ENCODE data around the gene TMEM255B. TPM values are rescaled to one million over a fixed set of nuclear protein-coding genes. Genes with fewer than 3 reads are reported as not detected.

TMEM255B gene
- total RNA-seq, 1 experiment from 2014 or later = 4.7 TPM

DNA sequence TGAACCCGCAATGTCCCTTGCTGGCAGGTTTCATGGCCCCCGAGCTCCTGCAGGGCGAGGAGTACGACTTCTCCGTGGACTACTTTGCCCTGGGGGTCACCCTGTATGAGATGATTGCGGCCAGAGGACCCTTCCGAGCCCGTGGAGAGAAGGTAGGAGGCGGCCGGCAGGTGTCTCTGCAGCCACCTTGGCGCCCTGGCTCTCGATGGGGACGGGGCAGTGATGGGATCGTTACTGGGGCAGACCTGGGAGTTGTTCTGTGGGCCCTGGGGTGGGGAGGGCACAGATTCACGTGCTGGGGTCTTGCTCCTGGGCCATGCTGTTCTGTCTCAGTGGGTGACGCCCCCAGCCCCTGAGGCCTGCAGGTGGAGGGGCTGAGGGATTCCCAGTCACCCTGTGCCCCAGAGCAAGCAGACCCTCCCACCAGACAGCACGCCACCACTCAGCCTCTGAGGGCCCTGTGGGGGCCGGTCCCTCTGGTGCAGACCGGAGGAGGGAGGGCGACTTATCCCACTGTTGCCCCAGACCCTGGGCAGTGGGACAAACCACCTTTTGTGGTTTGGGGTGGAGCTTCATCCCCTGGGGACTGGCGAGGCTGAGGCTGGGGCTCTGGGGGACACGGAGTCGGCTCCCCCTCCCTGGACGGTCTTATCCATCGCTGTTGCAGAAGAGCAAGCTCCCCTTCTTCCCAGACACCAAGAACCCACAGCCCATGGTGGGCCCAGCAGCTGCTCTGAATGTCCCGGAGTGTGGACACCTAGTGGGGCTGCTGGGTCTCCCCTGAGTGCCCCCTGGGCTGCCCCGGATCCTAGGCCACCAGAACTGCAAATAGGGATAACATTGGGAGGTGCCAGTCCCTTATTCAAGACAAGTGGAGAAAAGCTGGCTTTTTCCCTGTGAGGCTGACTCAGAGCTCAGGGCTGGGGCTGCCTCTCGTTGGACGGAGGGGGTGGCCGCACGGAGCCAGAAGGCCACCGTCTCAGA, 27.5 kb upstream of the TMEM255B start:
- ATAC-seq (no peak), DNase-seq (ENCODE audit: low spot score) (no peak)
- peaks cover 2% of the 10 kb centered on the region; the same call in 1 of the 2 replicates for H3K36me3 Mint-ChIP-seq
- H3K27ac Mint-ChIP-seq = no peak overlapping the region
- TF ChIP-seq, protein P1, sequence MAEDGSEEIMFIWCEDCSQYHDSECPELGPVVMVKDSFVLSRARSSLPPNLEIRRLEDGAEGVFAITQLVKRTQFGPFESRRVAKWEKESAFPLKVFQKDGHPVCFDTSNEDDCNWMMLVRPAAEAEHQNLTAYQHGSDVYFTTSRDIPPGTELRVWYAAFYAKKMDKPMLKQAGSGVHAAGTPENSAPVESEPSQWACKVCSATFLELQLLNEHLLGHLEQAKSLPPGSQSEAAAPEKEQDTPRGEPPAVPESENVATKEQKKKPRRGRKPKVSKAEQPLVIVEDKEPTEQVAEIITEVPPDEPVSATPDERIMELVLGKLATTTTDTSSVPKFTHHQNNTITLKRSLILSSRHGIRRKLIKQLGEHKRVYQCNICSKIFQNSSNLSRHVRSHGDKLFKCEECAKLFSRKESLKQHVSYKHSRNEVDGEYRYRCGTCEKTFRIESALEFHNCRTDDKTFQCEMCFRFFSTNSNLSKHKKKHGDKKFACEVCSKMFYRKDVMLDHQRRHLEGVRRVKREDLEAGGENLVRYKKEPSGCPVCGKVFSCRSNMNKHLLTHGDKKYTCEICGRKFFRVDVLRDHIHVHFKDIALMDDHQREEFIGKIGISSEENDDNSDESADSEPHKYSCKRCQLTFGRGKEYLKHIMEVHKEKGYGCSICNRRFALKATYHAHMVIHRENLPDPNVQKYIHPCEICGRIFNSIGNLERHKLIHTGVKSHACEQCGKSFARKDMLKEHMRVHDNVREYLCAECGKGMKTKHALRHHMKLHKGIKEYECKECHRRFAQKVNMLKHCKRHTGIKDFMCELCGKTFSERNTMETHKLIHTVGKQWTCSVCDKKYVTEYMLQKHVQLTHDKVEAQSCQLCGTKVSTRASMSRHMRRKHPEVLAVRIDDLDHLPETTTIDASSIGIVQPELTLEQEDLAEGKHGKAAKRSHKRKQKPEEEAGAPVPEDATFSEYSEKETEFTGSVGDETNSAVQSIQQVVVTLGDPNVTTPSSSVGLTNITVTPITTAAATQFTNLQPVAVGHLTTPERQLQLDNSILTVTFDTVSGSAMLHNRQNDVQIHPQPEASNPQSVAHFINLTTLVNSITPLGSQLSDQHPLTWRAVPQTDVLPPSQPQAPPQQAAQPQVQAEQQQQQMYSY (CRISPR knock-in tag; IDR thresholded peaks at IDR 0.05) = no peak
- TF ChIP-seq RORB (CRISPR knock-in tag; IDR thresholded peaks at IDR 0.05) (no peak), FOXP1 (CRISPR knock-in tag; IDR thresholded peaks at IDR 0.05; ENCODE audit: borderline replicate concordance) (no peak), ZNF416 (CRISPR knock-in tag; IDR thresholded peaks at IDR 0.05) (no peak), OVOL2 (CRISPR knock-in tag; IDR thresholded peaks at IDR 0.05; ENCODE audit: borderline replicate concordance) (no peak), SOX15 (CRISPR knock-in tag; IDR thresholded peaks at IDR 0.05) (no peak), RELA (CRISPR knock-in tag; IDR thresholded peaks at IDR 0.05; ENCODE audit: borderline replicate concordance) (no peak), NR2C2 (CRISPR knock-in tag; IDR thresholded peaks at IDR 0.05) (no peak), FOXK1 (CRISPR knock-in tag; IDR thresholded peaks at IDR 0.05) (no peak), ATF1 (CRISPR knock-in tag; IDR thresholded peaks at IDR 0.05) (no peak), GTF2I (CRISPR knock-in tag; conservative IDR thresholded peaks at IDR 0.05) (no peak), MXD4 (CRISPR knock-in tag; IDR thresholded peaks at IDR 0.05; ENCODE audit: borderline replicate concordance) (no peak), NR3C1 (CRISPR knock-in tag; conservative IDR thresholded peaks at IDR 0.05; ENCODE audit: low read depth) (no peak), FOXJ3 (CRISPR knock-in tag; IDR thresholded peaks at IDR 0.05; ENCODE audit: borderline replicate concordance) (no peak), SP1 (CRISPR knock-in tag; conservative IDR thresholded peaks at IDR 0.05) (no peak), IRF2 (CRISPR knock-in tag; IDR thresholded peaks at IDR 0.05; ENCODE audit: borderline replicate concordance, low read depth) (no peak)
- TF ChIP-seq, protein P2, sequence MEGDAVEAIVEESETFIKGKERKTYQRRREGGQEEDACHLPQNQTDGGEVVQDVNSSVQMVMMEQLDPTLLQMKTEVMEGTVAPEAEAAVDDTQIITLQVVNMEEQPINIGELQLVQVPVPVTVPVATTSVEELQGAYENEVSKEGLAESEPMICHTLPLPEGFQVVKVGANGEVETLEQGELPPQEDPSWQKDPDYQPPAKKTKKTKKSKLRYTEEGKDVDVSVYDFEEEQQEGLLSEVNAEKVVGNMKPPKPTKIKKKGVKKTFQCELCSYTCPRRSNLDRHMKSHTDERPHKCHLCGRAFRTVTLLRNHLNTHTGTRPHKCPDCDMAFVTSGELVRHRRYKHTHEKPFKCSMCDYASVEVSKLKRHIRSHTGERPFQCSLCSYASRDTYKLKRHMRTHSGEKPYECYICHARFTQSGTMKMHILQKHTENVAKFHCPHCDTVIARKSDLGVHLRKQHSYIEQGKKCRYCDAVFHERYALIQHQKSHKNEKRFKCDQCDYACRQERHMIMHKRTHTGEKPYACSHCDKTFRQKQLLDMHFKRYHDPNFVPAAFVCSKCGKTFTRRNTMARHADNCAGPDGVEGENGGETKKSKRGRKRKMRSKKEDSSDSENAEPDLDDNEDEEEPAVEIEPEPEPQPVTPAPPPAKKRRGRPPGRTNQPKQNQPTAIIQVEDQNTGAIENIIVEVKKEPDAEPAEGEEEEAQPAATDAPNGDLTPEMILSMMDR (IDR thresholded peaks at IDR 0.05) = no peak
- TF ChIP-seq, protein P3, sequence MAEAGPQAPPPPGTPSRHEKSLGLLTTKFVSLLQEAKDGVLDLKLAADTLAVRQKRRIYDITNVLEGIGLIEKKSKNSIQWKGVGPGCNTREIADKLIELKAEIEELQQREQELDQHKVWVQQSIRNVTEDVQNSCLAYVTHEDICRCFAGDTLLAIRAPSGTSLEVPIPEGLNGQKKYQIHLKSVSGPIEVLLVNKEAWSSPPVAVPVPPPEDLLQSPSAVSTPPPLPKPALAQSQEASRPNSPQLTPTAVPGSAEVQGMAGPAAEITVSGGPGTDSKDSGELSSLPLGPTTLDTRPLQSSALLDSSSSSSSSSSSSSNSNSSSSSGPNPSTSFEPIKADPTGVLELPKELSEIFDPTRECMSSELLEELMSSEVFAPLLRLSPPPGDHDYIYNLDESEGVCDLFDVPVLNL (CRISPR knock-in tag; IDR thresholded peaks at IDR 0.05; ENCODE audit: borderline replicate concordance, low read depth) = no peak
- TF ChIP-seq, protein P4, sequence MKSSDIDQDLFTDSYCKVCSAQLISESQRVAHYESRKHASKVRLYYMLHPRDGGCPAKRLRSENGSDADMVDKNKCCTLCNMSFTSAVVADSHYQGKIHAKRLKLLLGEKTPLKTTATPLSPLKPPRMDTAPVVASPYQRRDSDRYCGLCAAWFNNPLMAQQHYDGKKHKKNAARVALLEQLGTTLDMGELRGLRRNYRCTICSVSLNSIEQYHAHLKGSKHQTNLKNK (CRISPR knock-in tag; IDR thresholded peaks at IDR 0.05) = no peak
- TF ChIP-seq, protein P5, sequence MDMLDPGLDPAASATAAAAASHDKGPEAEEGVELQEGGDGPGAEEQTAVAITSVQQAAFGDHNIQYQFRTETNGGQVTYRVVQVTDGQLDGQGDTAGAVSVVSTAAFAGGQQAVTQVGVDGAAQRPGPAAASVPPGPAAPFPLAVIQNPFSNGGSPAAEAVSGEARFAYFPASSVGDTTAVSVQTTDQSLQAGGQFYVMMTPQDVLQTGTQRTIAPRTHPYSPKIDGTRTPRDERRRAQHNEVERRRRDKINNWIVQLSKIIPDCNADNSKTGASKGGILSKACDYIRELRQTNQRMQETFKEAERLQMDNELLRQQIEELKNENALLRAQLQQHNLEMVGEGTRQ (CRISPR knock-in tag; IDR thresholded peaks at IDR 0.05) = no peak
- peaks cover 11% of the 10 kb centered on the region for H3K9me3 Mint-ChIP-seq
- H3K4me3 Mint-ChIP-seq = no peak overlapping the region
- ChIA-PET POLR2A (no interaction called here), CTCF (interaction anchor here (0.9 to 1.1 kb wide), 2 partner anchors 28 to 72 kb away, joined by 3 read pairs; partner anchors contain the start of gene TMEM255B)
- H3K27me3 Mint-ChIP-seq (ENCODE audit: low read depth) = peaks cover 24% of the 10 kb centered on the region
- H3K4me1 Mint-ChIP-seq = no peaks in the 10 kb centered on the region
